Measurements from ENCODE around the gene SPOCD1. TPM values are rescaled to one million over a fixed set of nuclear protein-coding genes. Genes with fewer than 3 reads are reported as not detected.

Gene SPOCD1
- total RNA-seq, result 14.2 and 20.0 TPM in 2 replicates

DNA sequence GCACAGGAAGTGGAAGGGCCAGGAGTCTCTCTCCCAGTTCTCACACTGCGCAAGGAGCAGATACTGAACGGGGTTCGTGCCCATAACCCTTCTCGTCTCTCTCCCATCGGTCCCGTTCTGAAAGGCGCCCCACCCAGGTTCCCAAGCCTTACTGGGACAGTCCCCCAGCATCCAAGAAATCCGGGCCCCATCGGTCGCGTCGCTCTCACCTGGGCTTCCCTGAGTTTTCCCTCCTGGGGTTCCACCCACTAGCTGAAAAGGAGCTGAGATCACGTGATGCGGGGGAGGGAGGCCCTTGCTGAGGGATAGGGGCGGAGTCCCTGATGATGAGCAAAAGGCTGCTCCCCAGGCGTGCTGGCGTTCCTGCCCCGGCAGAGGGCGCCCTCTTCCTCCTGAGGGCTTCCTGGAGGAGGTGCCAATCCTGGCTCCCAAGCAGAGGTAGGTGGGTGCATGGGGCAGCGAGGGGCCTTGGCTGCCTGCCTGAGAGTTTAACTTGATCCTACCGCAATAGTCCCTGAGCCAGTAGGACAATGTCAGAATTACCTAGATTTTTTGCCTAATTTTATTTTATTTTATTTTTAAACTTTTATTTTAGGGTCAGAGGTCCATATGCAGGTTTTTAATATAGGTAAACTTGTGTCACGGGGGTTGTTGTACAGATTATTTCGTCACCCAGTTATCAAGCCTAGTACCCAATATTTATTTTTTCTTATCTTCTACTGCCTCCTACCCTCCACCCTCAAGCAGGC is at the start of gene SPOCD1:
TSS of gene SPOCD1 (minus strand) at position 271 of the 749 bp plus-strand sequence. CDS start 689 bp downstream, outside the sequence.

DNA sequence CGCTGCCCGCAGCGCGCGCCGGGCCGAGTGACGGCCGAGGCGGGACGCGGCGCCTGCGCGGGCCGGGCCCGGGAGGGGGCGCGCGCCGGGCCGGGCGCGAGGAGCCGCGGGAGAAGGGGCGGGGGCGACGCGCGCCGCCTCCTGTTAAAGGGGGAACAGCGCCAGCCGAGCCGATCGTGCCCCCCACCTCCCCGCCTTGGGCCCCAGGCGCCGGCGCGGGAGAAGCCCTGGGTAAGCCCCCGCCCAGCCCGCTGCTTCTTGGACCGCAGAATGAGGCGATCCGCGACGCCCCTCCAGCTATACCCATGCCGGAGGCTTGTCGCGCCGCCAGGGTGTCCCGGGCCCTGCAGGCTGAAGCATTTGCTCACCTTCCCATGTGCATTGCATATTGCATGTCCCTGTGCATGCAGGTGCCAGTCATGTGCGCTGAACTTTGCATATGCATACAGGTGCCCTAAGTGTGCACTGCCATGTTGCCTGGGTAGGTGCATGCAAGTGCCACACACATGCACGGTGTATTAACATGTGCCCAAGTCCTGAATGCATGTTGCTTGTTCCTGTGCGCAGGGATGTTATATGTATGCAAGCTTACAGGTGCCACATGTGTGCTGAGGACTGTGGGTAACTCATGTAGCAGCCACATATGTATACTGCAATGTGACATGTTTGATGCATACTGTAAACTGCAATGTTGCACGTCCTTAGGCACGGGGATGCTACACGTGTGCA is 51.3 kb downstream of the SPOCD1 start, which contains the start of gene ADGRB2:
TSS of gene ADGRB2 (minus strand) at position 29 of the 729 bp plus-strand sequence. CDS start 7,119 bp downstream, outside the sequence.

Other genes with a start within 250 kb of the SPOCD1 start
- 15.1 and 21.1 TPM in 2 replicates for gene TINAGL1, start 239.5 kb downstream of the SPOCD1 start, total RNA-seq
- not detected in 2 replicates for gene HCRTR1, start 198.3 kb downstream of the SPOCD1 start, total RNA-seq
- 70.1 and 79.0 TPM in 2 replicates for gene PEF1, start 171.1 kb downstream of the SPOCD1 start, total RNA-seq
- gene COL16A1, start 112.0 kb downstream of the SPOCD1 start, total RNA-seq, result 137 and 140 TPM in 2 replicates
- gene ADGRB2, start 51.7 kb downstream of the SPOCD1 start, total RNA-seq, result 5.0 and 7.0 TPM in 2 replicates
- gene PTP4A2, start 122.3 kb upstream of the SPOCD1 start, total RNA-seq, result 418 and 546 TPM in 2 replicates
- gene KHDRBS1, start 197.8 kb upstream of the SPOCD1 start, total RNA-seq, result 34.3 and 39.8 TPM in 2 replicates